GM19372 (cell line): ENCODE measurements around the gene CERCAM.
A peak's percentile ranks its signal among the peaks of the same experiment; 100 is the strongest.

Experiments used
- ATAC-seq: cut with Tn5 transposase; IDR thresholded peaks from one replicate; pipeline ENCODE4 v1.9.1; 2021; ENCODE audit warnings: mild to moderate bottlenecking, low read depth, moderate library complexity; ENCODE audit not compliant: unreplicated experiment

CERCAM gene, protein sequence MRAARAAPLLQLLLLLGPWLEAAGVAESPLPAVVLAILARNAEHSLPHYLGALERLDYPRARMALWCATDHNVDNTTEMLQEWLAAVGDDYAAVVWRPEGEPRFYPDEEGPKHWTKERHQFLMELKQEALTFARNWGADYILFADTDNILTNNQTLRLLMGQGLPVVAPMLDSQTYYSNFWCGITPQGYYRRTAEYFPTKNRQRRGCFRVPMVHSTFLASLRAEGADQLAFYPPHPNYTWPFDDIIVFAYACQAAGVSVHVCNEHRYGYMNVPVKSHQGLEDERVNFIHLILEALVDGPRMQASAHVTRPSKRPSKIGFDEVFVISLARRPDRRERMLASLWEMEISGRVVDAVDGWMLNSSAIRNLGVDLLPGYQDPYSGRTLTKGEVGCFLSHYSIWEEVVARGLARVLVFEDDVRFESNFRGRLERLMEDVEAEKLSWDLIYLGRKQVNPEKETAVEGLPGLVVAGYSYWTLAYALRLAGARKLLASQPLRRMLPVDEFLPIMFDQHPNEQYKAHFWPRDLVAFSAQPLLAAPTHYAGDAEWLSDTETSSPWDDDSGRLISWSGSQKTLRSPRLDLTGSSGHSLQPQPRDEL

DNA sequence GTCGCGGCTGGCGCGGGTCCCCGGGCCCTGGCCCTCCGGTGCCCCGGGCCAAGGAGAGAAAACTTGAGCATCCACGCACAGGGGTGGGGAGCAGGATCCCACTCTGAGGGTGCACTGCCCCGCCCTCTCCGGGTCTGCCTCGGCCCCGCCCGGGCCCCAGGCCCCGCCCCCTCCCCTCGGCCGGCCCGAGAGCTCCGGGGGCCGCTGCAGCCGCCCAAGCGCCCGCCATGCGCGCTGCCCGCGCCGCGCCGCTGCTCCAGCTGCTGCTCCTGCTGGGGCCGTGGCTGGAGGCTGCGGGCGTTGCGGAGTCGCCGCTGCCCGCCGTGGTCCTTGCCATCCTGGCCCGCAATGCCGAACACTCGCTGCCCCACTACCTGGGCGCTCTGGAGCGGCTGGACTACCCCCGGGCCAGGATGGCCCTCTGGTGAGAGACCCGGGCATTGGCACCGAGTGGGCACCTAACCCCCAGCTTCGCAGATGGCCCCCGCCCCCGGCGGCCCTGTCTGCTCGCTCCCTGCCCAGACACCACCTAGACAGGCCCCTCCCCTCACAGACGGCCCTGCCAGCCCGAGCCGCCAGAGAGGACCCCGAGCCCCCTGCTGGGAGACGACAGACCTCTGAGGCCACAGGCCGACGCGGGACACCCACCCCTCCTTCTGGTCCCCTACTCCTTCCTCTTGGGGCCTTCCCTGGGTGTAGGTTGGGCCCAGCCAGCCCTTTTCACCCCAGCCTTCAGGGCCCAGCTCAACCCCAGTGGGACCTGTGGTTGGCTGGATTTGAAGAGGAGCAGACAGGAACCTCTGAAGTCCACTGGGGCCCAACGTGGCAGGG, at the start of gene CERCAM:
Gene CERCAM (plus strand): TSS at position 207 of the 831 bp plus-strand sequence. CDS start 21 bp downstream, at position 228.
- peak; percentile 66 for ATAC-seq

DNA sequence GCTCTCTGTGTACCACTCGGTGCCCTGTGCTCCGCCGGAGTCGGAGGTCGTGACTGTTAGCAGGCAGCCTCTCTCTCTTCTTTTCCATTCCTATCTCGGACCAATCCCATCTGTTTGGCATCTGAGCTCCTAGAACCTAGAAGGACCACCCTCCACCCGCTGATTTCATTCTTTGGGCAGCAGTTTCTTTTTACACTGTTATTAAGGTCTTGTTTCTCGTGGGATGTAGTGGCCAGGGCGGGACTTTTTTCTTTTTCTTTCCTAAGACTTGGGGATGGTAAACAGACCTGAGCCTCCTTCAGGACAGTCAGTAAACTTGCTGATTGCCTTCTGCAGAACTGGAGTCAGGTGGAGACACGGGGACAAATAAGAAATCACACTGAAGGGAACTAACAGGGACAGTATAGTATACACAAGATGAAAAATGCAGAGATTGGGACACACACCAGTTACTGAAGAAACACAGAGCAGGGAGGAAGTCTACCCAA, 49.0 kb upstream of the CERCAM start:
- ATAC-seq, result no peak

DNA sequence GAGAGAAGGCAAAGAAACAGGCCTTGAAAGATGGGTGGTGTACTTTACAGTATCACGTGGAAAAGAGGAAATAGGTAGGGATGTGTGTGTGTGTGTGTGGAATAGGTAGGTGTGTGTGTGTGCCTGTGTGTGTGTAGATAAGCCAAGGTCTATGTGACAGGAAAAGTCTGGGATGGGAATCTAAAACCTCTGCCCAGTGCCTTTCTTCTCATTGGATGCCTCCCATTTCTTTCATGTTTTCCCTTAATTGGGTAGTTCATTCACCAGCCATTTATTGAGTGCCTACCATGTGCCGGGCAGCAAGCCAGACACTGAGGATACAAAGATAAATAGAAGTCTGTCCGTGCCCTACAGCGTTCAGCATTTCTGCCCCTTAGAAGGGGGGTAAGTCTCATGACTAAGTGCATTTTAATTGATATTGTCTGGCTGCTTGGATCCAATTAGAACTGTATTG, 48.4 kb upstream of the CERCAM start:
- no peak for ATAC-seq

DNA sequence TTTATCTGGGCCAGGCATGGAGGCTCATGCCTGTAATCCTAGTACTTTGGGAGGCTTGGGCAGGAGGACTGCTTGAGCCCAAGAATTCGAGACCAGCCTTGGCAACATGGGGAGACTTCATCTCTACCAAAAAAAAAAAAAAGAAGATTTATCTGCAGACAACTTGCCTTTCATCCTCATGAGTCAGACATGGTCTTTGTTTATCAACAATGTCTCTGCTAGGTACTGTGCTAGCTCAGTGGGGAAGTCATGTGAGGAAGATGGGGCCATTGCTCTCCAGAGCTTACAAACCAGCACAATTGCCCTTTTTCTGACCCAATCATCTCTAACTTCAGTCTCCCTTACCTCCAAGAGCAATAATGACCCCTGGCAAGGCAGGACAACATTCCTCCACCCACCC, 47.9 kb upstream of the CERCAM start:
- no peak for ATAC-seq

DNA sequence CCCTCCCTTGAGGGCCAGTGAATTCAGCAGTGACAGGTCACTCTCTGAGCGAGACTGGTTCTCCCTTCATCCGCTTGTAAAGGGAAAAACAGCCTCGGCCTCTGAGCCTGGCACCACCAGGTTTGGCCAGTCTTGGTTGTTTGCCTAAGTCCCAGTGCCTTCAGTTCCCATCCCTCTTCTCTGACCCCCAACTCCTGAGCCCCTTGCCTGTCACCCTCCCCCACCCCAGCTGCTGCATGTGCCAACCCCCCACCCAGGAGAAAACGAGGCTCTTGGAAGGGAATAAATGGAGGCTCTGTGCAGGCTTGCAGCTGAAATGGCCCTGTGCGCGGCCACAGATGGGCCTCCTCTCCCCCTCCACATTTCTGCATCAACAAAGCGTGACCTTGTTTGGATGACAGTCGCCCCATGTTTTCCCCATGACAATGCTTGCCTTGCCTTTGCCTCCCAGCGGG, 46.4 kb upstream of the CERCAM start:
- ATAC-seq, result no peak

DNA sequence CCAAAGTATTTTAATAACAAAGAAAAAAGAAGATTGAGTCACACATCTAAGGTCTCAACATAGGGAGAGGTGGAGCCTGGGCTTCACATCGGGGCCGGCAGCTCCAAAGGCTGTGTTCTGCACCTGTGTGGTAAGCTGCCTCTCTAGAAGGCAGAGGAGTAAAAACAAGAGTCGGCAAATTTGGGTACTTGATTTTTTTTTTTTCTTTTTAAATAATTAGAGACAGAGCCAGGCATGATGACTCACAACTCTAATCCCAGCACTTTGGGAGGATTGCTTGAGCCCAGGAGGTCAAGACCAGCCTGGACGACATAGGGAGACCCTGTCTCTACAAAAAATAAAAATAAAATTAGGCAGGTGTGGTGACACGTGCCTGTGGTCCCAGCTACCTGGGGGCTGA, 44.8 kb upstream of the CERCAM start:
- ATAC-seq, result no peak

DNA sequence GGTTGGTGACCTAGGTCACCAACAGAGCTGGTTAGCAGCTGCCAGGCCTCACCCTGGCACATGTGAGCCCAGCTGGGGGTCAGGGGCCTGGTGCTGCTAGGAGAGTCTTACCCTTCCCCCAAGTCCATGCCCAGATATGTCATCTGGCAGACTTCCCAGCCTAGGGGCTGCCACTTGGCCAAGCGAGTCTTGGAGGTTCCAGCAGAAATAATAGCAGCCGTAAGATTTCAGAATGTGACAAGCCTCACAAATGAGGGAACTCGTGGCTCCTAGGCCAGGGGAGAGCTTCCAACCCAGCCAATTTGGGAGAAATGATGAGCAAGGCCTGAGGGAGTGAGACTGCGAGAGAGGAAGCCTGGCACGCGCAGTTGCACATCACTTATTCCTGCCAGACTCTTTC, 38.4 kb upstream of the CERCAM start:
- ATAC-seq, result no peak

DNA sequence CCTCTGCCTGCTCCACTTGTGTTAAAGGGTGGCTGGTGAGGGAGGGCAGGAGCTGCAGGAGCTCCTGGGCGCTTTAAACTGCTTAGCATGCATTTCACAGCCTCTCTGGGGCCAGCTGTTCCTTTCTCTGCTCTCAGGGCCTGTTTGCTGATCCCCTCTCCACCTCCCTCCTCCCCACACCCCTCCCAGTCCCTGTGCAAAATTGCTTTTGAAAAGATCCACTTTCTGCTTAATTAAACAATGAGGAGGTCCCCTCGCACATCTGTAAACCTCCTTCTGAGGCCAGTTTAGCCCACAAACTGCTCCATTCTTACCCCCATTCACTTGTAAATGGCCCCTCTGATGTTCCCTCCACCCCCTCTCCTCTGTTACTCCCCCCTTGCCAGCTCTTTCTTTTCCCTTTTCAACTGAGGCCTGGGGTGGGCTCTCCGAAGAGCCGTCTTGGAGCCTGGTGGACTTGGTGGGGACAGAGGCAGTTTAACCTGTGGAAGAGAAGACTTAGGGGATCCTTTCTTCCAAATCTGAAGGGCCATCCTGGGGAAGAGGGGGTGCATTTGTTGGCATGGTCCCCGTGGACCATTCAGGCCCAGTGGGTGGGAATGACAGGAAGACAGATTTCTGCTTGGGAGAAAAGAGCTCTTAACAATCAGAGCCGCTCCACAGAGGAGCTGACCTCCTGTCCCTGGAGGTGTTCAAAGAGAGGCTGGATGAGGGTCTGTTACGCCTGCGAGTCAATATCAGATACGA, 37.5 kb upstream of the CERCAM start:
- no peak for ATAC-seq

DNA sequence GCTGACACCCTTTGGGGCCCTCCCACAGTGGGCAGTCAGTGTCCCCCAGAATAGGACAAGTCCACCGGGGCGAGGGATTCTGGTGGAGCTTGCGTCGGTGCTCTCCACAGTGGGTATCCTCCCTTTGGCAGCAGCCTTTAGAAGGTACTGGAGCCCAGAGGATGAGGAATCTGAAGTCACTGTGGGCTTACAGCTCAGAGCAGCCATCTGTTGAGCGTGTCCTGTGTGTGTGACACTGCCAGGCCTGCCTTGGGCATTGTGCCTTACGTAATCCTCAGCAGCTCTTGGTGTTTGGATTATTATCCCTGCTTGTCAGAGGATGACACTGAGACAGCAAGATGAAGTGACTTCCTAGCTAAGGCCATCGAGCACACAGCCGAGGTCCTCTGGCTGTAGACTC, 36.9 kb upstream of the CERCAM start:
- no peak for ATAC-seq

DNA sequence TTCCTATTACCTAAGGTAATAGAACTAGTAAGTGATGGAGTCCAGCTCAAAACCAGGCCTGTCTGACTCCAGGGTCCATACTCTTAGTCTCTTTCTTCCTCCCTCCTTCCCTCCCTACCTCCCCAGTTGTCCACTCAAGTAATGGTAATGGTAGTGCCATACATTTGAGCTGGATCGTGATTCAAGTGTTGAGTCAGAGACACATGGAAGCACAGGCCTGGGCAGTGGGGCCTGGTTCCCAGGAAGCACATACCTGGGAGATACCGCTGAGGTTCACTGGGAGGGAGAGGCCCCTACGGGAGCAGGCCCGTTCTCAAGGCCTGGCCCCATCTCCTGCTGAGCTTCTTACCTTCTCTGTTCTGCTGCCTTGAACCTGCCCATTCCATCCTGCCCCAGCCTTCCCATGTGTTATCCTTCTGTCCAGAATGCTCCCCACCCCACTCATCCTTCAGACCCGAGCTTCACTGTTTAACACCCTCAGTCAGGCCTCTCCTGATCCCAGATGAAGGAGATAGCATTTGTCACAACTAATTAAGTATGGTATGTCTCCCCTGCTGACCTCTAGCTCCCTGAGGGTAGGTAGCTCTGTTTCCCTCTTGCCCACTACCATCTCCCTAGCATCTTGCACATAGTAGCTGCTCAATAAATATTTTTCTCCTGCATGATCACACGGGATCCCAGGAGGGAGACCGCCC, 35.7 kb upstream of the CERCAM start:
- no peak for ATAC-seq

DNA sequence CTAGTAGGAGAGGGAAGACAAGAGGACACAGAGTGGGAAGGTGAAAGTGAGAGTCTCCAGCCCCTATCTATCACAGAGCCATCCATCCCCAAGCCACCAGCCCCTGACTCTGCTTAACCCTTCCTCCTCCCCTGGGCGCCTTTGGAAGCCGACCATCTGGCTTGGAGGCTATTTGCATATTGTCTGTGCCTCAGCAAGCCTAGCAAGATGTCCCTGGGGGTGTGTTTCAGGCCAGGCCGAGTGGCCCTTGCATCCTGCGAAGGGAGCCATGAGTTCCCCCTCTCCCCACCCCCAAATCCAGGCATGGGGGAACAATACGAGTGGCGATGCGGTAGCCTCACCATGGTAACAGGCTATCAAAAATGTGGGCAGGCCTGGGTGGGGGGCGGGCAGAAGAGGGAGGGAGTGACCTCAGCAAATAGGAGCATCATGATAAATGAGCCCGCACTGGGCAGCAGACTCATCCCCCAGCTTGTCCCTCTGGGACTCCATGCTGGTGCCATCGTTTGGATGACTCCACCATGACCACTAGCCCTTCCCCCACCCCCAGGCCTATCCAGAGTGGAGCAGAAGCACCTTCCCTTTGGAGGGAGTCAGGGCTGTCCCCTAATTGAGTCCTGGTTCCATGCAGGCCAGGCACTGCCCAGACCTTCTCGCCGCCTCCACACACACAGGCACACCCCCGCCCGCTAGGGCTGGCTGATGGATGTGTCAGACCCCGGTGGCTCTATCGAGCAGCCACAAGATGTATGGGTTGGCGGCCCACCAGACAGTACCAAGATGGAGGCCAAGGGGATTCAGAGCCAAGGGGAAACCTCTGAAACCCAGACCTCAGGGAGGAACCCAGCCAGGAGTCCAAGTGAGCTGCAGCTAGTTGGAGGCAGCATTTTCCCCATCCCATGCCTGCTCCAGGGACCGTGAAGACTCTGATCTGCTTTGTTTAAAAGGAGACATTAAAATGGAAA, 34.9 kb upstream of the CERCAM start:
- no peak for ATAC-seq

DNA sequence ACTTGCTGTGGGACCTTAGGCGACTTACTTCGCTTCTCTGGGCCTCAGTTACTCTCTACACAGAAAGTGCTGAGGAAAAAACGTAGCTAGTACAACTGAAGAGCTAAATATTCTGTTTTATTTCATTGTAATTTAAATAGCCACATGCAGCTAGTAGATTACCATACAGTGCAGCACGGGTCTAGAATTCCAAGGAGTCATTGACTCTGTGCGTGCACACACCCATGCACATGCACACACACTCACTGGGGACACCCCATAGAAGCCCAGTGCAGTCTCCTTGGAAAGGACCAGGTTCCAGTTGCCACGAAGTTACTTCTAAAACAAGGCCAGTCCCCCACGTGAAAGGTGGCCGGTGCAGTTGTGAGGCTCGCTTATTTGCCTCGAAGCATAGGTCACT, 32.5 kb upstream of the CERCAM start:
- ATAC-seq, result no peak

DNA sequence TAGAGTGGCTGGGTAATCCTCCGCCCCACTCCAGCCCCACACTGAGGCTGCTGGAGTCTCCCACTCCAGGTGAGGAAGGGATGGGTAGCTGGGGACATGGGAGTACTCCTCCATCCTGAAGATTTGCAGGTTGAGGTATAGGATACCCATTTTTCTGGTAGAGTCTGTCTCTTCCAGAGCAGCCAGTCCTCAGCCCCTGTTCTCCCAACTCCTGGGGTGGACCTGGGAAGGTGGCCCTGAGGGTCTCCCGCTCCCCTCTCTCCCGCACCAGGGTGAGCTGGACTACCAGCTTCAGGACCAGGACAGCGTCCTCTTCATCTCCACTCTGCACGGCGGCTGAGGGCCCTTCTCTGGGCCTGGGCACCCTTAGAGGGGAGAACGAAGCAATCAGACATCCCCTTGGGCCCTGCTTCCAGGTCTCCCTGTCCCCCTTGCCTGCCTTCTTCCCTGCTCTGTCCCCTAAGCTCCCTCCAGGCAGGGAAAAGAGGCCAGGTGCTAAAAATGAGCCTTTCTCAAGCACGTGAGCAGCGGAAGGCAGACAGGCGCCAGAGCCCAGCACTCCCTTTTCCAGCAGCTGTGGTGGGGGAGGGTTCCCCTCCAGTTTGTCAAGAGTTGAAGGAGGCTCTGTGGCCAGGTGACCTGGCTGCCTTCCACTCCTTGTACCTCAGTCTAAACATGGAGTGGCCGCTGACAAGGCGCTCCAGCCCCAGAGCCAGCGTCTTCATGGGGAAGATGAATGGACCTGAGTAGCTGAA, 31.1 kb upstream of the CERCAM start:
- ATAC-seq, result no peak

DNA sequence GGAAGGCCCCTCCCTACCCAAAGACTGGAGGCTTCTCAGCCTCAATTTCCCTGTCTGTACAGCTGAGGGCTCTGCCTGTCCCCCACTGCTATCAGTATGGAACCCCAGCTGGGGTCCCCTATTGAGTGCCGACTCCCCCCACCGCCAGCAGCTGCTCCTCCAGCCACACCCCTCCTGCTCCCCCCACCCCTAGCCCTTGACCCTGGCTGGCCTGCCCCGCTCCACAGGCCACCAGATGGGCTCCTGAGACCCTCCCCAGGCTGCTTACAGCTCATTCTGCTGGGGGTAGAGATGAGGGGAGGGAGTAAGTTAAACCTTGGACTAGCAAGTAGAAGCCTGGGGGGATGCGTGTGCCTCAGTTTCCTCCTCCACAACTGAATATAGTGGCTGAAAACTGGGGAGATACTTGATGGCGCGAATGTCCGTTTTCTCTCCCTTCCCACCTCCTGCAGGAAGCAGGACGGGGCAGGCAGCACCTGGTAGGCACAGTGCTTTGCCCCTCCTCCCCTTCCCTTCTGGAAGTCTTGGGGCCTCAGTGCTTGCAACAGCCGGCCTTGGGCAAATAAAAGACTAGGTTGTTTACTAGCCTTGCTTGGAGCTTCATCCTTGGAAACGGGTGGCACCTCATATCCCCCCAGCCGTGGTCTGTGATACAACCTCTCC, 30.4 kb upstream of the CERCAM start:
- no peak for ATAC-seq

DNA sequence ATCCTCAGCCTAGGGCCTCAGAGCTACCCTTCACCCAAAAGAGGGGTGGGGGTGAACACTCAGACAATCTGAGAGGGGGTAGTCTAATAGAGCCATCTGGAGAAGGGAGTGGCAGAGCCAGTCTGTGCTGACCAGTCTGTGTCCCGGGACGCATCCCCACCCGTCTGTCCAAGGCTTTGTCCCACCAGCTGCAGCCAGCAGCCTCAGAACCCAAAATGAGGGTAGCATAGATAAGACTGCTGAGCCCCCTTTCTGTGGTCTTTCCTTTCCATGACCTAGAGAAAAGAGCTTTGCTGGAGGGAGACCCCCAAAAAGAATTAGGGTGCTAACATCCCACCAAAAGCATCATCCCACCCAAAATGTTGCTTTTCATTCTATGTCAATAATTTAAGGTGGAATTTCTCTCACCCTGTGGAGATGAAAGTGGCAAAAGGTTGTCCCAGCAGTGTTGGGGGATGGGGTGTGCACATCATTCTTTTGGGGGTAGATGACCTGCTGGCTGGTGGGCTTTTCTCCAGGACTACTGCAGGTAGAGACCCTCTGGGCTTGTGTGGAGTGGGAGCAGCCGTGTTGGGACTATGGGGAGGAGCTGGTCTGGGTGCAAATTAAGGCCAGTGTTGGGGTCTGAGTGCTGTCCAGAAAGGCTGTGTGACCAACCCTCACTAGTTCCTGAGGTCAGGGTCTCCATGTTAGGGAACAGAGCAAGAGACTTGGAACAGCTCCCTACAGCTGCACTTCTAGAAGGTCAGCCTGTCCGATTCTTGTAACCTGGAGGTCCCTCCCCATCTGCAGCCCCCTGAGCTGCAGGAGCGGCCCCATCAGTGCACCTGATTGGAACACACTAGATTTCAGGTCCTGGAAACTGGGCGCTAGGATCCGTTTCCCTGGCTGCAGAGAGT, 29.6 kb upstream of the CERCAM start:
- ATAC-seq, result no peak

DNA sequence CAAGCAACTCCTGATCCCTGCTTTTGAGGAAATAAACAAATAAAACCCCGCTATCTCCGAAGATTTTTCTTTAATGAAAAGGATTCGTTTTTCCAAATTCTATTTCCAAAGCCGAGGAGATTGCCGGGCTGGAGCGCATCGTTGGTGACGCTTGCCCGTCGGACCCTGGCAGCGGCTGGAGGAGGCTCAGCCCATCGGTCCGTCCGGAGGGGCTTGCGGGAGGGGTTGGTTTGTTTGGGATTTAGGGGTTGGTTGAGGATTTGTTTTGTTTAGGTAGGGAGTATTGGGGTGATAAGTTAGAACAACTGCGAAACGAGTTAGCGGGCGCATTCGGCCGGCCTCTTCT, 28.7 kb upstream of the CERCAM start:
- ATAC-seq, result no peak
